ENCODE results near the gene OTOF. TPM values are rescaled to one million over a fixed set of nuclear protein-coding genes. Genes with fewer than 3 reads are reported as not detected.

The OTOF gene
- polyA plus RNA-seq, 3 donors, result 0.51 TPM; not detected in 2

DNA sequence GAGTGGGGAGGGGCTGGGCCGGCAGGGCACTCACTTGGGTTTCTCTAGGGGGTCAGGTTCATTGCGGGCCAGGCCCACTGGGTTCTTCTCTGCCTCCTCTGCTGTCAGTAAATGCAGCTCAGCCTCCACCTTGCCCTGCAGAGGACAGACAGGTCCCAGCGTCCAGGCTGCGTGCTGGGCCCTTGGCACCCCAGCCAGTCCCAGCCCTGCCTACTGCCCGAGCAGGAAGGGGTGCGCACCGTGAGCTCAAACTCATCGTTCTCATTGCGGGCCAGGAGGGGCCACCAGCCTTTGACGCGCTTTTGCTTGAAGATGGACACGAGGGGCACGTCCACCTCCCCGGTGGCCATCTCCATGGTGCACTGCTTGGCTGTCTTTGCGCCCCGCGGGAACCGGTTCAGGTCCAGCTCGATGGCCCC, 17.3 kb downstream of the OTOF start:
- Histone ChIP-seq H3K27ac (ENCODE audit: low read depth in 1 of 2, low read length in 2 of 2) (no peak overlapping the region), H3K27me3 (ENCODE audit: control insufficient read depth in 2 of 2, insufficient read depth in 2 of 2, low read length in 2 of 2) (no peaks in the 10 kb centered on the region), H3K36me3 (replicated peaks in 1 of 2; ENCODE audit: control insufficient read depth in 1 of 2, insufficient read depth in 2 of 2, low read length in 2 of 2) (no peaks in the 10 kb centered on the region), H3K4me2 (replicated peaks; ENCODE audit: extremely low read depth, low read length, poor library complexity, severe bottlenecking) (no peak overlapping the region), H2AFZ (ENCODE audit: insufficient read depth, low read depth, low read length, poor library complexity, severe bottlenecking) (no peak overlapping the region), H3K79me2 (ENCODE audit: insufficient read depth, low read length) (no peaks in the 10 kb centered on the region), H4K20me1 (ENCODE audit: insufficient read depth, low read length) (no peaks in the 10 kb centered on the region), H3K4me3 (replicated peaks in 1 of 3; ENCODE audit: low read depth in 2 of 3, low read length in 3 of 3) (no peak overlapping the region), H3K9me3 (replicated peaks in 1 of 2; ENCODE audit: control insufficient read depth in 1 of 2, insufficient read depth in 1 of 2, low read length in 2 of 2) (no peaks in the 10 kb centered on the region), H3K9ac (ENCODE audit: insufficient read depth, low read length, poor library complexity, severe bottlenecking) (no peak overlapping the region), H3K4me1 (ENCODE audit: control insufficient read depth in 1 of 2, insufficient read depth in 2 of 2, low read length in 2 of 2) (peaks cover 43 to 47% of the 10 kb centered on the region in 2 donors)
- Mint-ChIP-seq H3K27me3 (ENCODE audit: low read depth in 3 of 3) (peaks cover 1 to 2% (median 1%) of the 10 kb centered on the region in 3 donors), H3K36me3 (no peaks in the 10 kb centered on the region), H3K4me1 (peaks cover 50% of the 10 kb centered on the region), H3K4me3 (no peak overlapping the region), H3K27ac (no peak overlapping the region), H3K9me3 (peaks cover 0 to 3% (median 0%) of the 10 kb centered on the region in 7 donors)
- DNase-seq, result no peak
- 92% methylated on average over 15 of the region's 19 CpGs for WGBS (ENCODE audit: insufficient coverage)
- intact Hi-C loops (cut with micrococcal nuclease), result loop anchor here in 1 of 2 donors (10.0 kb wide), 1 partner anchor 216 kb away; the partner anchor contains the start of genes HADHA and HADHB
- TF ChIP-seq, protein P1, sequence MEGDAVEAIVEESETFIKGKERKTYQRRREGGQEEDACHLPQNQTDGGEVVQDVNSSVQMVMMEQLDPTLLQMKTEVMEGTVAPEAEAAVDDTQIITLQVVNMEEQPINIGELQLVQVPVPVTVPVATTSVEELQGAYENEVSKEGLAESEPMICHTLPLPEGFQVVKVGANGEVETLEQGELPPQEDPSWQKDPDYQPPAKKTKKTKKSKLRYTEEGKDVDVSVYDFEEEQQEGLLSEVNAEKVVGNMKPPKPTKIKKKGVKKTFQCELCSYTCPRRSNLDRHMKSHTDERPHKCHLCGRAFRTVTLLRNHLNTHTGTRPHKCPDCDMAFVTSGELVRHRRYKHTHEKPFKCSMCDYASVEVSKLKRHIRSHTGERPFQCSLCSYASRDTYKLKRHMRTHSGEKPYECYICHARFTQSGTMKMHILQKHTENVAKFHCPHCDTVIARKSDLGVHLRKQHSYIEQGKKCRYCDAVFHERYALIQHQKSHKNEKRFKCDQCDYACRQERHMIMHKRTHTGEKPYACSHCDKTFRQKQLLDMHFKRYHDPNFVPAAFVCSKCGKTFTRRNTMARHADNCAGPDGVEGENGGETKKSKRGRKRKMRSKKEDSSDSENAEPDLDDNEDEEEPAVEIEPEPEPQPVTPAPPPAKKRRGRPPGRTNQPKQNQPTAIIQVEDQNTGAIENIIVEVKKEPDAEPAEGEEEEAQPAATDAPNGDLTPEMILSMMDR (IDR thresholded peaks at IDR 0.05), result no peak

DNA sequence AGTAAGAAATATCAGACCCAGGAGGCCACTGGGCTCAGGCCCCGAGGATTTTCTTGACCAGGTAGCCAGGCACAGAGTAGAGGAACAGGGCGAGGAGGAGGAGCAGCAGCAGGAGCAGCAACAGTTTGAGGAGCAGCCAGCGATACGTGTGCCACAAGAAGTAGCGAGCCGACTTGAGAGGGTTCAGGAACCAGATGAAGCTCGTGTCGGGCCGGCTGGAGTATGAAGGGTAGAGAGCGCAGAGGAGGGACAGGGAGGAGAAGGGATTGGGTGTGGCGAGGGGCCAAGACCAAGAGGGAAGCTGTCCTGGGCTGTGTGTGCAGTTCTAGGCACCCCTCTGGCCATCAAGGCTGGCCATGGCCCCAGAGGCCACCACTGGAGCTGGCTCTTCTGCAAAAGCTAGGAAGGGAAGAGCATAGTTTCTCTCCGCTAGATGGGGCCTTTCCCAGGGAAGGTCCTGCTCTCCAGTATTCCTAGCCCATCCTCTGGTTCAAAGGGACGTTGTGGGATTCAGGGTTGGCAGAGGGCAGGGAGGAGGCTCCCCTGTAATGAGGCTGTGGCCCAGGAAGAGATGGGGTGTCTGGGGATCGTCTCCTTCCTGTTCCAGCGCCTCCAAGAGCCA, 17.8 kb downstream of the OTOF start:
- no peak for DNase-seq
- TF ChIP-seq, protein P1 (IDR thresholded peaks at IDR 0.05), result no peak
- Histone ChIP-seq H3K27ac (ENCODE audit: low read depth in 1 of 2, low read length in 2 of 2) (no peak overlapping the region), H3K79me2 (ENCODE audit: insufficient read depth, low read length) (no peaks in the 10 kb centered on the region), H2AFZ (ENCODE audit: insufficient read depth, low read depth, low read length, poor library complexity, severe bottlenecking) (no peak overlapping the region), H3K4me1 (ENCODE audit: control insufficient read depth in 1 of 2, insufficient read depth in 2 of 2, low read length in 2 of 2) (peaks cover 48 to 52% of the 10 kb centered on the region in 2 donors), H3K9ac (ENCODE audit: insufficient read depth, low read length, poor library complexity, severe bottlenecking) (no peak overlapping the region), H3K36me3 (replicated peaks in 1 of 2; ENCODE audit: control insufficient read depth in 1 of 2, insufficient read depth in 2 of 2, low read length in 2 of 2) (no peaks in the 10 kb centered on the region), H3K4me3 (replicated peaks in 1 of 3; ENCODE audit: low read depth in 2 of 3, low read length in 3 of 3) (no peak overlapping the region), H3K27me3 (ENCODE audit: control insufficient read depth in 2 of 2, insufficient read depth in 2 of 2, low read length in 2 of 2) (no peaks in the 10 kb centered on the region), H3K9me3 (replicated peaks in 1 of 2; ENCODE audit: control insufficient read depth in 1 of 2, insufficient read depth in 1 of 2, low read length in 2 of 2) (no peaks in the 10 kb centered on the region), H4K20me1 (ENCODE audit: insufficient read depth, low read length) (no peaks in the 10 kb centered on the region), H3K4me2 (replicated peaks; ENCODE audit: extremely low read depth, low read length, poor library complexity, severe bottlenecking) (no peak overlapping the region)
- no peak overlapping the region for H3K27ac Mint-ChIP-seq
- peaks cover 1 to 2% (median 1%) of the 10 kb centered on the region in 3 donors for H3K27me3 Mint-ChIP-seq (ENCODE audit: low read depth in 3 of 3)
- peaks cover 56% of the 10 kb centered on the region for H3K4me1 Mint-ChIP-seq
- 95% methylated on average over 11 of the region's 15 CpGs for WGBS (ENCODE audit: insufficient coverage)
- intact Hi-C loops (cut with micrococcal nuclease), result loop anchor here in 1 of 2 donors (10.0 kb wide), 1 partner anchor 215 kb away; the partner anchor contains the start of genes HADHA and HADHB
- H3K4me3 Mint-ChIP-seq, result no peak overlapping the region
- H3K9me3 Mint-ChIP-seq, result peaks cover 0 to 3% (median 0%) of the 10 kb centered on the region in 7 donors
- no peaks in the 10 kb centered on the region for H3K36me3 Mint-ChIP-seq

All from CD14-positive monocyte (primary cell).